Gastroesophageal sphincter (tissue), 4 donors: Measurements from ENCODE around the gene ZNF778. TPM values are rescaled to one million over a fixed set of nuclear protein-coding genes. Genes with fewer than 3 reads are reported as not detected.
A peak's percentile ranks its signal among the peaks of the same experiment; 100 is the strongest.
"Not testable (repeated sequence)": the region's sequence is repeated elsewhere in the genome, so short reads cannot be mapped to it uniquely, and the experiment has no call there.

Experiments used
- ATAC-seq: fragments of 150-250 bp; one replicate; pipeline ENCODE4 v1.9.1; 2016; ENCODE audit warnings: mild to moderate bottlenecking, moderate library complexity
- H3K27ac ChIP-seq, 4 donors: fragments of 200-600 bp; sonication (generic) in 3 of 4; 1 replicate in 3 of 4; 2 replicates in 1 of 4; pipeline ENCODE4 v1.5.1; 2016 to 2019
- H3K27me3 ChIP-seq: fragments of 200-600 bp; sonication (generic); one replicate; pipeline ENCODE4 v1.5.1; 2019
- H3K36me3 ChIP-seq, 2 donors: fragments of 200-600 bp; sonication (generic); one replicate each; pipeline ENCODE4 v1.5.1; 2019; ENCODE audit warnings: control low read depth in 1 of 2
- H3K4me1 ChIP-seq, 3 donors: fragments of 200-600 bp; sonication (generic); 1 replicate in 2 of 3; 2 replicates in 1 of 3; pipeline ENCODE4 v1.5.1; 2016 to 2019; ENCODE audit warnings: control low read depth in 2 of 3
- H3K4me3 ChIP-seq, 2 donors: fragments of 200-600 bp; sonication (generic); one replicate each; pipeline ENCODE4 v1.5.1; 2019; ENCODE audit warnings: mild to moderate bottlenecking in 1 of 2, moderate library complexity in 1 of 2
- H3K9me3 ChIP-seq, 3 donors: fragments of 200-600 bp; sonication (generic); one replicate each; pipeline ENCODE4 v1.5.1; 2017 to 2019; ENCODE audit warnings: control low read depth in 2 of 3
- EP300 ChIP-seq: sonication (generic); formaldehyde crosslinking; IDR thresholded peaks from one replicate; pipeline ENCODE4 v1.6.1; 2017; ENCODE audit warnings: antibody characterized with exemption, mild to moderate bottlenecking
- POLR2A ChIP-seq, 2 donors: fragments of 450-650 bp; IDR thresholded peaks; one replicate each; pipeline ENCODE4 v1.6.1; 2017; ENCODE audit warnings: antibody characterized with exemption in 2 of 2, mild to moderate bottlenecking in 2 of 2, moderate library complexity in 1 of 2
- POLR2AphosphoS5 ChIP-seq: sonication (generic); formaldehyde crosslinking; IDR thresholded peaks from one replicate; pipeline ENCODE4 v1.6.1; 2017; ENCODE audit warnings: antibody characterized with exemption
- WGBS, 2 donors: methylation state at CpG; one replicate each; pipeline ENCODE4 v1.1.5; 2018; ENCODE audit warnings: low coverage in 1 of 2; 5-methylcytosine and 5-hydroxymethylcytosine counted together
- total RNA-seq, 4 donors: library from RNA; depleted of rRNA; stranded (reverse); fragments of >200 nt; gene quantifications; one replicate each; pipeline ENCODE4 v1.1.0, GENCODE V29; 2016
- TF ChIP-seq, protein P1 (sequence below), 4 experiments: fragments of 200-600 bp in 2 of 4; fragments of 450-650 bp in 2 of 4; sonication (generic) in 1 of 4; IDR thresholded peaks; one replicate each; pipeline ENCODE4 v1.5.1; 2017 to 2019; ENCODE audit warnings: antibody characterized with exemption in 4 of 4, mild to moderate bottlenecking in 2 of 4, moderate library complexity in 2 of 4

ZNF778 gene
- total RNA-seq, 4 donors from 2014 or later, result 11.1 to 28.0 (median 12.4) TPM

DNA sequence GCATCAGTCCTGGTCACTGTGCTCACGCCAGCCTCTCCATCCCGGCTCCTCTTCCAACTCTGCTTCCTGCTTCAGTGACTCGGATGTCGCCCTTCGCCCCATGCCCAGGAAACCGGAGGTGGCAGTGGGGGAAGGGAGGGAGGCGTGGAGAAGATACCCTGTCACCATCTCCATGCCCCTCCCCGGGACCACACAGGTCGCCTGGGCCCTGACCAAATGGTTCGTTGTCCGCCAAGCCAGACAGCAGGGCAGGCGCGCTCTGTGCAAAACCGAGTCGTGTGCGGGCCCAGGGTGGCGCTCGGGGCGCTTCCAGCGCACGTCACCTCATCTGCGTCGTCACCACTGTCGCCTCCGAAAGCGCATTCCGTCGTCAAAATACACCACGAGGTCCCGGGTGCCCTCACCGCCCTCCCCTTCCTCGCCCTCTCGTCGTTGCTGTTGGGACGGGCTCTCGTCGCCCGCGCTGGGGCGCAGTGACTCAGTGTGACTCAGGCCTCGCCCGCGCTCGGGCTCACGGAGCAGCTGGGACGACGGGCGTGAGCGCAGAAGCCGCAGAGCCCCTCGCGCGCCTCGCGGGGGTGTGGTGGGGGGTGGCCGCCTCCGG, 39.2 kb downstream of the ZNF778 start:
- 4 to 20% methylated on average over 1 to 28 of the region's 57 CpGs for WGBS, 2 donors
- peaks cover 31% of the 10 kb centered on the region for H3K27me3 ChIP-seq
- H3K9me3 ChIP-seq, result no peaks in the 10 kb centered on the region
- H3K36me3 ChIP-seq, result no peaks in the 10 kb centered on the region
- H3K27ac ChIP-seq, result peak overlapping the region in 1 of 4 donors; percentile 47
- H3K4me3 ChIP-seq, result peak overlapping the region in 1 of 2 donors; percentile 50
- no peak for TF ChIP-seq EP300
- no peak for TF ChIP-seq POLR2A (IDR thresholded peaks at IDR 0.05)
- TF ChIP-seq, protein P1, sequence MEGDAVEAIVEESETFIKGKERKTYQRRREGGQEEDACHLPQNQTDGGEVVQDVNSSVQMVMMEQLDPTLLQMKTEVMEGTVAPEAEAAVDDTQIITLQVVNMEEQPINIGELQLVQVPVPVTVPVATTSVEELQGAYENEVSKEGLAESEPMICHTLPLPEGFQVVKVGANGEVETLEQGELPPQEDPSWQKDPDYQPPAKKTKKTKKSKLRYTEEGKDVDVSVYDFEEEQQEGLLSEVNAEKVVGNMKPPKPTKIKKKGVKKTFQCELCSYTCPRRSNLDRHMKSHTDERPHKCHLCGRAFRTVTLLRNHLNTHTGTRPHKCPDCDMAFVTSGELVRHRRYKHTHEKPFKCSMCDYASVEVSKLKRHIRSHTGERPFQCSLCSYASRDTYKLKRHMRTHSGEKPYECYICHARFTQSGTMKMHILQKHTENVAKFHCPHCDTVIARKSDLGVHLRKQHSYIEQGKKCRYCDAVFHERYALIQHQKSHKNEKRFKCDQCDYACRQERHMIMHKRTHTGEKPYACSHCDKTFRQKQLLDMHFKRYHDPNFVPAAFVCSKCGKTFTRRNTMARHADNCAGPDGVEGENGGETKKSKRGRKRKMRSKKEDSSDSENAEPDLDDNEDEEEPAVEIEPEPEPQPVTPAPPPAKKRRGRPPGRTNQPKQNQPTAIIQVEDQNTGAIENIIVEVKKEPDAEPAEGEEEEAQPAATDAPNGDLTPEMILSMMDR (IDR thresholded peaks at IDR 0.05), result no peak
- TF ChIP-seq POLR2AphosphoS5, result no peak
- H3K4me1 ChIP-seq, result peaks cover 0 to 16% (median 10%) of the 10 kb centered on the region in 3 donors
- peak; percentile 85 for ATAC-seq

DNA sequence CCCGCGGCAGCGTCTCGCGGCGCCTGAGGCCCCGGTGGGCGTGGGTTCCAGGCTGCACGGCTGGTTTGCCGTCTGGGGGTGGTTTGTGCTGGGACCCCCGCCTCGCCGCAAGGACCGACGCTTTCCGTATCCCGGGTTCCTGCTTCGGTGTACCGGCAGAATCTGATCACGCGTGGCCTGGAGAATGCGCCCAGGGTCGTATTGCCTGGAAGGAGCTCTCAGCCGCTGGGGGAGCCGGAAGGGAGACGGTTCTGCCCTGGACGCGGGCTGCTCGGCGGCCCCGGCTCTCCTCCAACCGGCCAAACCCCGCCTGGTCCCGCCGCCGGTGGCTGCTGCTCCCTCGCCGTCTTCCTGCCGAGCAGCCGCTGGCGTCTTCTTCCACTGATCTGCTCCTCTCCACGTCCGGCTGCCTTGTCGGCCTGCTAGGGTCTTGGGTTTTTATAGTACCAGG, 39.8 kb downstream of the ZNF778 start:
- Histone ChIP-seq H3K36me3 (no peaks in the 10 kb centered on the region), H3K27me3 (peaks cover 31% of the 10 kb centered on the region), H3K9me3 (no peaks in the 10 kb centered on the region), H3K4me1 (peaks cover 0 to 16% (median 10%) of the 10 kb centered on the region in 3 donors), H3K27ac (peak overlapping the region in 1 of 4 donors; percentile 47), H3K4me3 (peak overlapping the region in 1 of 2 donors; percentile 50)
- peak; percentile 22 for ATAC-seq
- WGBS, 2 donors, result 13% methylated on average over 4 of the region's 44 CpGs; no CpG with 5 or more reads in 1 of the 2 donors
- TF ChIP-seq EP300 (no peak), POLR2AphosphoS5 (no peak), POLR2A (IDR thresholded peaks at IDR 0.05) (no peak)
- TF ChIP-seq, protein P1 (IDR thresholded peaks at IDR 0.05), result no peak

DNA sequence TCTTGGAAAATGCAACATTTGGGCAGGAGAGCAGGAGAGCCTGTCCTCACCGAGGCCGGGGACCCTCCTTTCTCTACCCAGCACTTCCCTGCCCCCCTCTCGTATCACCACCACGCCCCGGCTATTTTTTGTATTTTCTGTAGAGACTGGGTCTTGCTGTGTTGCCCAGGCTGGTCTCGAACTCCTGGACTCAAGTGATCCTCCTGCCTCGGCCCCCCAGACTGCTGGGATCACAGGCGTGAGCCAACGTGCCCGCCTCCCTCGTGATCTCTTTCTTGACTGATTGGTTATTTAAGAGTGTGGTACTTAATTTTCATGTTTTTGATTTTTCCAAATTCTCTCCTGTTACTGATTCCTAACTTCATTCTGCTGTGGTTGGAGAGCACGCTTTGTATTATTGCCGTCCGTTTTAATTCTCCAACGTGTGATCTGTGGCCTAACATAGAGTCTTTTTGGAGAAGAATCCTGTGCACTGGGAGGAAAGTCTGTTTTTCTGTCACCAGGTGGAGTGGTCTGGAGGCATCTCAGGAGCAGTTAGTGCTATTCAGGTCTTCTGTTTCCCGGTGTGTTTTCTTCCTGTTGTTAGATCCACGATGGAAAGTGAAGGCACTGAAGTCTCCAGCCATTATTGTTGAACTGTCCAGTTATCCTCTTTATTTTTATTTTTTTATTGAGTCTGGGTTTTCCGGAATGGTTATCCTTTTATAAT, 40.4 kb downstream of the ZNF778 start:
- Histone ChIP-seq H3K27ac (no peak overlapping the region), H3K4me3 (peak overlapping the region in 1 of 2 donors; percentile 50), H3K4me1 (peaks cover 0 to 16% (median 10%) of the 10 kb centered on the region in 3 donors), H3K36me3 (no peaks in the 10 kb centered on the region), H3K27me3 (peaks cover 31% of the 10 kb centered on the region), H3K9me3 (no peaks in the 10 kb centered on the region)
- 63 to 66% methylated on average over 14 to 16 of the region's 18 CpGs for WGBS, 2 donors
- TF ChIP-seq EP300, result no peak
- TF ChIP-seq POLR2AphosphoS5, result no peak
- TF ChIP-seq POLR2A (IDR thresholded peaks at IDR 0.05), result no peak
- TF ChIP-seq, protein P1 (IDR thresholded peaks at IDR 0.05), result no peak
- no peak for ATAC-seq

DNA sequence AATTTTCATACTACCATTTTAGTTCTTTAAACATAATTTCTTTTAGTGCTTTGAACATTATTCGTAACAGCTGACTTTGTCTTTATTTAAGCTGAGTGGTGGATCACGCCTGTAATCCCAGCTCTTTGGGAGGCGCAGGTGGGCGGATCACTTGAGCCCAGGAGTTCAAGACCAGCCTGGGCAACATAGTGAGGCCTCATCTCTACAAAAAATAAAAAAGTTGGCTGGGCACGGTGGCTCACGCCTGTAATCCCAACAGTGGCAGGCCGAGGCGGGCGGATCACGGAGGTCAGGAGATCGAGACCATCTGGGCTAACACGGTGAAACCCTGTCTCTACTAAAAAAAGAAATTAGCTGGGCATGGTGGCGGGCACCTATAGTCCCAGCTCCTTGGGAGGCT, 42.4 kb downstream of the ZNF778 start:
- H3K36me3 ChIP-seq, H3K9me3 ChIP-seq, ATAC-seq, H3K4me3 ChIP-seq, H3K27ac ChIP-seq: not testable (repeated sequence)
- Histone ChIP-seq H3K4me1 (peaks cover 0 to 16% (median 10%) of the 10 kb centered on the region in 3 donors), H3K27me3 (peaks cover 31% of the 10 kb centered on the region)
- WGBS, 2 donors, result 90 to 100% methylated on average over 1 to 2 of the region's 13 CpGs

DNA sequence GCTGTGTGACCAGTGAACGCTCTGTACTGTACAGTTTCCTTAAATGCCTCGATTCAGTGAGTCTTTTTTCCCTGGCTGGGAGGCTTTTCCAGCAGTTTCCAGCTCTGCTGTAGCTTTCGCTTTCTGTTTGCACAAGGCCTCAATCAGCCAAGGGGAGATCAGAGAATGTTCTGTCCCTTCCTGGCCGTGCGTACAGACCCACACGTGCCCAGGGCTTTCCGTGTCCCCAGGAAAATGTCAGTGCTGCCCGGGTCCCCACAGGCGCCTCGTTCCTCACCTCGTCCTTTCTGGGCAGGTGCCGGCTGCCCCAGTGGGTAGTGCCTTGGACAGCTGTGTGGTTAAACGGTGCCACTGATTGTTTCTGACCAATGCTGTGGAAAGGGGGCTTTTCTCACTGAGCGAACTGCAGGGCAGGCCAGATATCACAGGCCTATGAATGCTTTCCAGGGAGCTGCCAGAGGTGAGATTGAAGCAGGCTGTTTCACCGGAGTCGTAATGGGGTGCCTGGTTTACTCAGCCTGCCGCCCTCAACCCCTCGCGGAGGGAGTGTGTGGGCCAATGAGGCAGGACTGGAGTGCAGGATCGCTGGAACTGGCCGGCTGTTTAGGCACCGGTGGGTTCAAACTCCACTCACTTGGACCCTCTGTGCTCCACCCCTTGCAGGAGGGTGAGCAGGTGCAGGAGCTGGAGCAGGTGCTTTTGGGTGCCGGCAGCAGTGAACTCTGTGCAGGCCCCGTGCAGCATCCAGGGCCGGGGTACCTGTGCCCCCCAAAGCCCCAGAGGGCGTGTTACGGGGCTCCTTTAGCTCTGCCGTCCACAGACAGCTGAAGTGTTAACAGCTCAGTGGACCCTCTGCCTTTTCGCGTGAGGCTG, 44.4 kb downstream of the ZNF778 start:
- Histone ChIP-seq H3K4me3 (peak overlapping the region in 1 of 2 donors; percentile 12), H3K27ac (peak overlapping the region in 1 of 4 donors; percentile 12), H3K9me3 (no peaks in the 10 kb centered on the region), H3K4me1 (peaks cover 0 to 11% (median 6%) of the 10 kb centered on the region in 3 donors), H3K27me3 (peaks cover 21% of the 10 kb centered on the region), H3K36me3 (peaks cover 0 to 26% of the 10 kb centered on the region in 2 donors)
- 49 to 72% methylated on average over 2 to 9 of the region's 30 CpGs for WGBS, 2 donors
- TF ChIP-seq EP300 (no peak), POLR2AphosphoS5 (no peak), POLR2A (IDR thresholded peaks at IDR 0.05) (no peak)
- TF ChIP-seq, protein P1 (IDR thresholded peaks at IDR 0.05), result no peak
- ATAC-seq, result no peak
